ENCODE results near the gene ASGR2.
"Not testable (repeated sequence)": the region's sequence is repeated elsewhere in the genome, so short reads cannot be mapped to it uniquely, and the experiment has no call there.

ASGR2 gene

GRCh38 chr17:7097940-7098339, 16.7 kb downstream of the ASGR2 start:
- no peak for DNase-seq

- DNase-seq: no peak
These were observed 19.0 kb downstream of the ASGR2 start for GRCh38 chr17:7095625-7096024.

GRCh38 chr17:7094652-7095019, 20.0 kb downstream of the ASGR2 start:
- DNase-seq: no peak

- not testable (repeated sequence) for DNase-seq
These were observed 23.2 kb downstream of the ASGR2 start for GRCh38 chr17:7091311-7092005.

GRCh38 chr17:7089570-7089969, 25.1 kb downstream of the ASGR2 start:
- not testable (repeated sequence) for DNase-seq

GRCh38 chr17:7088442-7088841, 26.2 kb downstream of the ASGR2 start:
- not testable (repeated sequence) for DNase-seq

GRCh38 chr17:7084088-7084487, 30.5 kb downstream of the ASGR2 start:
- DNase-seq: no peak

GRCh38 chr17:7083592-7083991, 31.0 kb downstream of the ASGR2 start:
- DNase-seq: no peak

- DNase-seq: peak; percentile 24
These were observed 33.1 kb downstream of the ASGR2 start for GRCh38 chr17:7081341-7082062.

GRCh38 chr17:7080456-7081041, 34.1 kb downstream of the ASGR2 start:
- DNase-seq: no peak

GRCh38 chr17:7079581-7080455, 34.8 kb downstream of the ASGR2 start, which contains the start of gene CLEC10A:
CLEC10A (minus strand) TSS chr17:7080251; CDS start chr17:7078812, 1,439 bp downstream.
- DNase-seq: no peak

- no peak for DNase-seq
These were observed 35.9 kb downstream of the ASGR2 start for GRCh38 chr17:7078711-7079110.

- DNase-seq: no peak
These were observed 36.6 kb downstream of the ASGR2 start for GRCh38 chr17:7077911-7078546.

- no peak for DNase-seq
These were observed 39.7 kb downstream of the ASGR2 start for GRCh38 chr17:7074931-7075330.

- no peak for DNase-seq
These were observed 42.2 kb downstream of the ASGR2 start for GRCh38 chr17:7072406-7072805.

- DNase-seq: no peak
These were observed 43.9 kb downstream of the ASGR2 start for GRCh38 chr17:7070712-7071111.

- no peak for DNase-seq
These were observed 46.4 kb downstream of the ASGR2 start for GRCh38 chr17:7068268-7068667.

- DNase-seq: no peak
These were observed 47.4 kb downstream of the ASGR2 start for GRCh38 chr17:7067198-7067597.

- no peak for DNase-seq
These were observed 50.4 kb downstream of the ASGR2 start for GRCh38 chr17:7064261-7064660.

GRCh38 chr17:7063518-7064094, 51.0 kb downstream of the ASGR2 start:
- DNase-seq: no peak

- no peak for DNase-seq
These were observed 54.3 kb downstream of the ASGR2 start for GRCh38 chr17:7060165-7060891.

Data from NK-92 treated with Interleukin-12 subunit alpha and Interleukin-12 subunit beta, amount 100 ng/mL, for 24 hours (cell line).